Stimulated activated CD4-positive, alpha-beta T cell treated with anti-CD3 and anti-CD28 coated beads, Interleukin-1b, Interleukin-23, amount 100 ng/mL, for 48 hours (primary cell): ENCODE measurements around the gene CPLANE1.
"Not testable (repeated sequence)": the region's sequence is repeated elsewhere in the genome, so short reads cannot be mapped to it uniquely, and the experiment has no call there.

Experiments
- DNase-seq: peaks from one replicate; pipeline ENCODE4 v3.0.0-alpha.2; 2020

Gene CPLANE1

GRCh38 chr5:37112383-37112991 lies 136.7 kb downstream of the CPLANE1 start:
- DNase-seq = no peak

- DNase-seq = no peak
Observed at GRCh38 chr5:37111426-37112382, 137.5 kb downstream of the CPLANE1 start.

GRCh38 chr5:37110135-37110534 lies 139.0 kb downstream of the CPLANE1 start:
- DNase-seq = no peak

GRCh38 chr5:37109338-37109737 lies 139.8 kb downstream of the CPLANE1 start:
- no peak for DNase-seq

GRCh38 chr5:37103302-37103701 lies 145.9 kb downstream of the CPLANE1 start:
- DNase-seq = no peak

GRCh38 chr5:37099267-37099666 lies 149.9 kb downstream of the CPLANE1 start:
- not testable (repeated sequence) for DNase-seq

GRCh38 chr5:37093795-37094194 lies 155.4 kb downstream of the CPLANE1 start:
- not testable (repeated sequence) for DNase-seq

- no peak for DNase-seq
Observed at GRCh38 chr5:37090781-37091180, 158.4 kb downstream of the CPLANE1 start.

- no peak for DNase-seq
Observed at GRCh38 chr5:37090123-37090726, 159.0 kb downstream of the CPLANE1 start.

- no peak for DNase-seq
Observed at GRCh38 chr5:37088009-37088408, 161.2 kb downstream of the CPLANE1 start.

GRCh38 chr5:37086466-37087173 lies 162.6 kb downstream of the CPLANE1 start:
- no peak for DNase-seq

- not testable (repeated sequence) for DNase-seq
Observed at GRCh38 chr5:37086026-37086425, 163.2 kb downstream of the CPLANE1 start.

- not testable (repeated sequence) for DNase-seq
Observed at GRCh38 chr5:37082977-37083376, 166.2 kb downstream of the CPLANE1 start.

GRCh38 chr5:37080697-37081096 lies 168.5 kb downstream of the CPLANE1 start:
- no peak for DNase-seq

GRCh38 chr5:37077146-37077545 lies 172.0 kb downstream of the CPLANE1 start:
- no peak for DNase-seq

GRCh38 chr5:37075399-37075950 lies 173.7 kb downstream of the CPLANE1 start:
- no peak for DNase-seq

GRCh38 chr5:37071901-37072581 lies 177.1 kb downstream of the CPLANE1 start:
- no peak for DNase-seq

- DNase-seq = no peak
Observed at GRCh38 chr5:37071487-37071886, 177.7 kb downstream of the CPLANE1 start.

- DNase-seq = no peak
Observed at GRCh38 chr5:37064442-37064841, 184.7 kb downstream of the CPLANE1 start.

GRCh38 chr5:37063739-37064138 lies 185.4 kb downstream of the CPLANE1 start:
- DNase-seq = no peak

- DNase-seq = no peak
Observed at GRCh38 chr5:37060030-37060429, 189.1 kb downstream of the CPLANE1 start.

GRCh38 chr5:37056762-37057161 lies 192.4 kb downstream of the CPLANE1 start:
- no peak for DNase-seq
